ENCODE measurements around the gene CBX2.

DNA sequence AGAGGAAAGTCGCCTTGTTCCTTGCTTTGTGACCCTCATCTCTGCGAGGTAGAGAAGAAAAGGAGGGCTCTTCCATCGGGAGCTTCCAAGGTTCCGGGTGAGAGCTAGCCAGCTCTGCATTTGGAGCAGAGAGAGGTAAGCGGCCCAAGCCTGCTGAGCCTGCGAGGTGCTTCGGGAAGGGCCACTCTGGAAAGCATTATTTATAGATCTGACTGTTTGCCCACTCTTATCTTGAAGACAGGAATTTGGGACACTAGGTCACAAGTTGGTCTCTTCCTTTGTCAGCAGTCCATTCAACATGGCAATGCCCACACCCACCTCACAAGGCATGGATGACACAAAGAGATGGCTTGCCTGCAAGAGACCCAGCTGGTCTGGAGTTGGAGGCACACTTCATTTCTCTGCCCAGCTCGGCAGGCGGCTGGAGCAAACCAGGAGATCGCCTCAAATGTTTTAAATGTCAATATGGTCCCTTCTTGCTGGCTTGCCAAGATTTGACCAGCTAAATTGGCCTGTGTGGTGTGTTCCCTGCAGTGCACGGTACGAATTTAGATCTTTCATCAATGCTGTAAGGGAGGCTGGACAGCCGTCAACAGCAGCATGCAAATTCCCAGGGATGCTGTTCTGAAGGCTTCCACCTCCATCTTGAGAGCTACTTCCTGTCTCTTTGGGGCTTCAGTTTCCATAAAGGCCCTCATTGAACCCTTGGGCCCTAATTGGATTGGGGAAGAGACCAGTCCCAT lies 41.8 kb downstream of the CBX2 start:
- TF ChIP-seq CTCF (IDR thresholded peaks at IDR 0.05; ENCODE audit: low read depth, low read length, poor library complexity, severe bottlenecking) (no peak), EZH2phosphoT487 (IDR thresholded peaks at IDR 0.05; ENCODE audit: borderline replicate concordance, low read length) (no peak)

All from DOHH2 (cell line).